ENCODE results near the gene THOC2.

Gene THOC2

GRCh38 chrX:123563167-123563566, 169.7 kb downstream of the THOC2 start:
- Histone ChIP-seq H3K9me3 (no peaks in the 10 kb centered on the region), H3K4me1 (no peaks in the 10 kb centered on the region)

GRCh38 chrX:123562342-123563146, 170.3 kb downstream of the THOC2 start:
- no peaks in the 10 kb centered on the region for H3K27me3 ChIP-seq
- TF ChIP-seq CTCF (IDR thresholded peaks at IDR 0.05), result no peak
- intact Hi-C loops (cut with DNase I; ENCODE audit: low total_unique reads), result no loop called here
- H3K9me3 ChIP-seq, result no peaks in the 10 kb centered on the region
- H3K4me1 ChIP-seq, result no peaks in the 10 kb centered on the region
- H3K27ac ChIP-seq, result no peak overlapping the region
- no peak overlapping the region for H3K4me3 ChIP-seq
- no peak for DNase-seq
- no peaks in the 10 kb centered on the region for H3K36me3 ChIP-seq

More at GRCh38 chrX:123563167-123563566, 169.7 kb downstream of the THOC2 start:
- intact Hi-C loops (cut with DNase I; ENCODE audit: low total_unique reads), result no loop called here
- no peaks in the 10 kb centered on the region for H3K27me3 ChIP-seq
- no peaks in the 10 kb centered on the region for H3K36me3 ChIP-seq
- DNase-seq, result no peak
- no peak overlapping the region for H3K27ac ChIP-seq
- H3K4me3 ChIP-seq, result no peak overlapping the region
- TF ChIP-seq CTCF (IDR thresholded peaks at IDR 0.05), result no peak

- no peaks in the 10 kb centered on the region for H3K36me3 ChIP-seq
- no peak for TF ChIP-seq CTCF (IDR thresholded peaks at IDR 0.05)
- no peaks in the 10 kb centered on the region for H3K4me1 ChIP-seq
- H3K27ac ChIP-seq, result no peak overlapping the region
- no peaks in the 10 kb centered on the region for H3K9me3 ChIP-seq
- no peak for DNase-seq
- intact Hi-C loops (cut with DNase I; ENCODE audit: low total_unique reads), result no loop called here
- no peak overlapping the region for H3K4me3 ChIP-seq
- no peaks in the 10 kb centered on the region for H3K27me3 ChIP-seq
Measured at GRCh38 chrX:123561439-123562215, 171.2 kb downstream of the THOC2 start.

- Histone ChIP-seq H3K4me1 (no peaks in the 10 kb centered on the region), H3K27ac (no peak overlapping the region), H3K36me3 (no peaks in the 10 kb centered on the region), H3K9me3 (no peaks in the 10 kb centered on the region), H3K27me3 (no peaks in the 10 kb centered on the region), H3K4me3 (no peak overlapping the region)
- intact Hi-C loops (cut with DNase I; ENCODE audit: low total_unique reads), result no loop called here
- no peak for TF ChIP-seq CTCF (IDR thresholded peaks at IDR 0.05)
- DNase-seq, result no peak
Measured at GRCh38 chrX:123550829-123551228, 182.0 kb downstream of the THOC2 start.

Data from tibial artery (tissue), 4 donors.